ENCODE results near the gene OR4D1. TPM values are rescaled to one million over a fixed set of nuclear protein-coding genes. Genes with fewer than 3 reads are reported as not detected.

OR4D1 gene
- total and polyA plus RNA-seq, 2 donors (not counting 1 experiment from before 2014, with no cell fraction given) = 0.01 TPM; not detected in 1

DNA sequence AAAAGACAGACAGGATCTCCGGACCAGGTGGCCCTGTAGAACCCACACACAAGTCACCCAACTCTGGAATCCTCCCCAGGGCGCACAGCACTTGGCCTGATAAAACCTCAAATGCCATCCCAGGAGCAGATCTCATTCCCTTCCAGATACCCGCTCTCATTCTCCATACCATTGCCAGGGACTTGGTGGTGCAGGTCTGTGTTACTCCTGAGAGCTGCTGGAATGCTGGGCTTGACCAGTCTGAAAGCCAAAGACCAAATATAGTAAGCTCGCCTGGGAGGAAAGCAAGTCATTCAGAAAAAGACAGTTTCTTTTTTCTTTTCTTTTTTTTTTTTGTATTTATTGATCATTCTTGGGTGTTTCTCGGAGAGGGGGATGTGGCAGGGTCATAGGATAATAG is 60.2 kb downstream of the OR4D1 start:
- no peaks in the 10 kb centered on the region for H3K9me3 Mint-ChIP-seq (ENCODE audit: insufficient read depth)
- peaks cover 0 to 6% of the 10 kb centered on the region in 2 experiments for H3K36me3 ChIP-seq (replicated peaks in 1 of 2; ENCODE audit: control extremely low read depth in 1 of 2, control insufficient read depth in 1 of 2, extremely low read depth in 1 of 2, insufficient read depth in 2 of 2, low read length in 1 of 2)
- H3K4me1 Mint-ChIP-seq = no peaks in the 10 kb centered on the region
- no peak overlapping the region for H3K27ac ChIP-seq (ENCODE audit: low read length in 2 of 2)
- H4K20me1 ChIP-seq (ENCODE audit: control insufficient read depth, insufficient read depth, low read length, poor library complexity, severe bottlenecking) = no peaks in the 10 kb centered on the region
- no peak for TF ChIP-seq EZH2 (IDR thresholded peaks at IDR 0.05; ENCODE audit: borderline replicate concordance, insufficient read depth, low read depth, low read length, poor library complexity, severe bottlenecking)
- TF ChIP-seq, protein P1, sequence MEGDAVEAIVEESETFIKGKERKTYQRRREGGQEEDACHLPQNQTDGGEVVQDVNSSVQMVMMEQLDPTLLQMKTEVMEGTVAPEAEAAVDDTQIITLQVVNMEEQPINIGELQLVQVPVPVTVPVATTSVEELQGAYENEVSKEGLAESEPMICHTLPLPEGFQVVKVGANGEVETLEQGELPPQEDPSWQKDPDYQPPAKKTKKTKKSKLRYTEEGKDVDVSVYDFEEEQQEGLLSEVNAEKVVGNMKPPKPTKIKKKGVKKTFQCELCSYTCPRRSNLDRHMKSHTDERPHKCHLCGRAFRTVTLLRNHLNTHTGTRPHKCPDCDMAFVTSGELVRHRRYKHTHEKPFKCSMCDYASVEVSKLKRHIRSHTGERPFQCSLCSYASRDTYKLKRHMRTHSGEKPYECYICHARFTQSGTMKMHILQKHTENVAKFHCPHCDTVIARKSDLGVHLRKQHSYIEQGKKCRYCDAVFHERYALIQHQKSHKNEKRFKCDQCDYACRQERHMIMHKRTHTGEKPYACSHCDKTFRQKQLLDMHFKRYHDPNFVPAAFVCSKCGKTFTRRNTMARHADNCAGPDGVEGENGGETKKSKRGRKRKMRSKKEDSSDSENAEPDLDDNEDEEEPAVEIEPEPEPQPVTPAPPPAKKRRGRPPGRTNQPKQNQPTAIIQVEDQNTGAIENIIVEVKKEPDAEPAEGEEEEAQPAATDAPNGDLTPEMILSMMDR (IDR thresholded peaks at IDR 0.05) = no peak
- H3K4me1 ChIP-seq (ENCODE audit: control insufficient read depth in 2 of 2, insufficient read depth in 2 of 2, low read length in 2 of 2) = no peaks in the 10 kb centered on the region
- no peak overlapping the region for H3K27ac Mint-ChIP-seq
- ChIA-PET CTCF (interaction anchor here (0.9 kb wide), 1 partner anchor 227 kb away, joined by 3 read pairs; no protein-coding TSS in a partner anchor), POLR2A (no interaction called here)
- intact Hi-C loops (cut with micrococcal nuclease) = no loop called here
- H3K9me3 ChIP-seq (ENCODE audit: control extremely low read depth in 1 of 3, control insufficient read depth in 2 of 3, insufficient read depth in 1 of 3, low read length in 2 of 3) = no peaks in the 10 kb centered on the region
- H3K4me2 ChIP-seq (replicated peaks; ENCODE audit: low read depth, low read length, poor library complexity, severe bottlenecking) = no peak overlapping the region
- H3K27me3 ChIP-seq (replicated peaks in 1 of 4; ENCODE audit: control extremely low read depth in 1 of 4, control insufficient read depth in 3 of 4, insufficient read depth in 4 of 4, low read length in 3 of 4) = no peaks in the 10 kb centered on the region
- no peak overlapping the region for H3K9ac ChIP-seq (ENCODE audit: low read length)
- ATAC-seq (ENCODE audit: low read depth) (no peak), DNase-seq (no peak)
- H3K79me2 ChIP-seq (ENCODE audit: control insufficient read depth, insufficient read depth, low read length) = no peaks in the 10 kb centered on the region
- no peak overlapping the region for H3K4me3 Mint-ChIP-seq
- H3K4me3 ChIP-seq (ENCODE audit: control extremely low read depth in 1 of 5, extremely low read depth in 1 of 5, insufficient read depth in 1 of 5, low read depth in 2 of 5, low read length in 4 of 5) = no peak overlapping the region
- 100% methylated on average over 1 of the region's 5 CpGs for WGBS (ENCODE audit: insufficient coverage)
- H3K27me3 Mint-ChIP-seq = no peaks in the 10 kb centered on the region
- H2AFZ ChIP-seq (ENCODE audit: insufficient read depth, low read depth, low read length, poor library complexity, severe bottlenecking) = no peak overlapping the region

Other genes with a start within 250 kb of the OR4D1 start
- gene CUEDC1, start 193.0 kb upstream of the OR4D1 start, total RNA-seq = not detected in 2 replicates
- gene CUEDC1, start 193.0 kb upstream of the OR4D1 start, polyA plus RNA-seq = 0.30 and 0.57 TPM in 2 replicates
- gene VEZF1, start 160.1 kb upstream of the OR4D1 start, total RNA-seq = 63.9 and 75.9 TPM in 2 replicates
- gene VEZF1, start 160.1 kb upstream of the OR4D1 start, polyA plus RNA-seq = 13.0 and 14.7 TPM in 2 replicates
- gene SRSF1, start 141.1 kb upstream of the OR4D1 start, total RNA-seq = 221 and 250 TPM in 2 replicates
- 163 and 234 TPM in 2 replicates for gene SRSF1, start 141.1 kb upstream of the OR4D1 start, polyA plus RNA-seq
- gene DYNLL2, start 65.0 kb upstream of the OR4D1 start, total RNA-seq = 24.4 and 25.2 TPM in 2 replicates
- 10.1 and 16.7 TPM in 2 replicates for gene DYNLL2, start 65.0 kb upstream of the OR4D1 start, polyA plus RNA-seq
- gene OR4D2, start 18.6 kb downstream of the OR4D1 start, total RNA-seq = not detected in 2 replicates
- gene OR4D2, start 18.6 kb downstream of the OR4D1 start, polyA plus RNA-seq = not detected in 2 replicates
- gene EPX, start 44.3 kb downstream of the OR4D1 start, total RNA-seq = not detected in 2 replicates
- gene EPX, start 44.3 kb downstream of the OR4D1 start, polyA plus RNA-seq = not detected in 2 replicates
- gene MKS1, start 70.9 kb downstream of the OR4D1 start, total RNA-seq = 16.3 and 19.6 TPM in 2 replicates
- 6.3 and 8.3 TPM in 2 replicates for gene MKS1, start 70.9 kb downstream of the OR4D1 start, polyA plus RNA-seq
- not detected in 2 replicates for gene LPO, start 90.2 kb downstream of the OR4D1 start, total RNA-seq
- gene LPO, start 90.2 kb downstream of the OR4D1 start, polyA plus RNA-seq = not detected in 2 replicates
- 0.73 TPM in 1 of 2 replicates, not detected in the other for gene MPO, start 132.6 kb downstream of the OR4D1 start, total RNA-seq
- 0.07 TPM in 1 of 2 replicates, not detected in the other for gene MPO, start 132.6 kb downstream of the OR4D1 start, polyA plus RNA-seq
- gene TSPOAP1, start 180.4 kb downstream of the OR4D1 start, total RNA-seq = 25.2 and 30.7 TPM in 2 replicates
- 10.8 and 16.0 TPM in 2 replicates for gene TSPOAP1, start 180.4 kb downstream of the OR4D1 start, polyA plus RNA-seq
- gene SUPT4H1, start 203.8 kb downstream of the OR4D1 start, total RNA-seq = 49.3 and 60.1 TPM in 2 replicates
- gene SUPT4H1, start 203.8 kb downstream of the OR4D1 start, polyA plus RNA-seq = 30.2 and 34.8 TPM in 2 replicates

Data from B cell (primary cell).